GM12878 (cell line): ENCODE data around the gene BANP. TPM values are rescaled to one million over a fixed set of nuclear protein-coding genes. Genes with fewer than 3 reads are reported as not detected.

Experiments used
- ATAC-seq: fragments of 200-7000 bp; cut with Tn5 transposase; 3 replicates; pipeline ENCODE4 v1.9.1; 2020; ENCODE audit warnings: mild to moderate bottlenecking, moderate library complexity
- BruUV-seq: library from RNA; stranded (reverse); fragments of 400-500 nt; replicated peaks from 2 replicates; lab custom pipeline; 2021; lab: Mats Ljungman, UMichigan
- CTCF ChIA-PET: fragments of 300-600 bp; sonication (Branson Sonifier 250); formaldehyde crosslinking; extraction: SDS; loops from one replicate; lab custom pipeline; 2021; ENCODE audit warnings: inconsistent platforms; lab: Yijun Ruan, JAX
- POLR2A ChIA-PET: fragments of 350-600 bp; formaldehyde crosslinking; extraction: SDS; loops from one replicate; lab custom pipeline; 2021; ENCODE audit warnings: inconsistent platforms; lab: Charles Lee
- RAD21 ChIA-PET: fragments of 300-600 bp; sonication (Branson Sonifier 250); formaldehyde crosslinking; loops from one replicate; lab custom pipeline; 2023; ENCODE audit warnings: antibody characterized with exemption; ENCODE audit not compliant: unreplicated experiment; lab: Charles Lee
- SMC1A ChIA-PET: fragments of 300-600 bp; sonication (Branson Sonifier 250); formaldehyde crosslinking; loops from one replicate; lab custom pipeline; 2023; ENCODE audit not compliant: unreplicated experiment, uncharacterized antibody; lab: Charles Lee
- DNase-seq: peaks from one replicate; pipeline ENCODE4 v3.0.0-alpha.2; 2011; ENCODE audit warnings: low read depth, low spot score
- FAIRE-seq: peaks from 3 replicates; lab custom pipeline; 2011; peaks lifted over from hg19 to GRCh38; lab: Jason Lieb, UNC
- H2AFZ ChIP-seq: 2 replicates; pipeline ENCODE4 v1.6.0; 2011; ENCODE audit warnings: low read depth, low read length, control low read depth; ENCODE audit not compliant: control insufficient read depth
- H3K27ac ChIP-seq: 2 replicates; pipeline ENCODE4 v1.5.1; 2011; ENCODE audit warnings: control low read depth; ENCODE audit not compliant: control insufficient read depth, insufficient read depth
- H3K27me3 ChIP-seq, 2 experiments: replicated peaks in 1 of 2; 2 replicates each; pipeline versions ENCODE4 v1.6.0 to v1.6.1; 2011; ENCODE audit warnings: low read length in 1 of 2; ENCODE audit not compliant: control insufficient read depth in 2 of 2, insufficient read depth in 2 of 2
- H3K36me3 ChIP-seq, 2 experiments: 2 replicates each; pipeline ENCODE4 v1.5.1; 2011; ENCODE audit warnings: low read length in 1 of 2; ENCODE audit not compliant: control insufficient read depth in 2 of 2, insufficient read depth in 2 of 2
- H3K4me1 ChIP-seq: 2 replicates; pipeline ENCODE4 v1.6.1; 2011; ENCODE audit warnings: mild to moderate bottlenecking, low read length, moderate library complexity, mixed read lengths; ENCODE audit not compliant: control insufficient read depth, insufficient read depth
- H3K4me2 ChIP-seq: 2 replicates; pipeline ENCODE4 v1.6.0; 2011; ENCODE audit warnings: control low read depth; ENCODE audit not compliant: control insufficient read depth, insufficient read depth
- H3K4me3 ChIP-seq: fragments of 200-600 bp; sonication (generic); 2 replicates; pipeline ENCODE4 v1.5.1; 2016
- H3K79me2 ChIP-seq: 2 replicates; pipeline ENCODE4 v1.6.0; 2011; ENCODE audit warnings: low read length; ENCODE audit not compliant: control insufficient read depth, insufficient read depth
- H3K9ac ChIP-seq: 2 replicates; pipeline ENCODE4 v1.8.0; 2011; ENCODE audit warnings: low read length, control low read depth, mixed read lengths; ENCODE audit not compliant: control insufficient read depth, insufficient read depth
- H3K9me3 ChIP-seq: replicated peaks from 3 replicates; pipeline ENCODE4 v1.5.1; 2011; ENCODE audit warnings: mild to moderate bottlenecking, low read length; ENCODE audit not compliant: control insufficient read depth, insufficient read depth
- H4K20me1 ChIP-seq: 2 replicates; pipeline ENCODE4 v1.6.0; 2011; ENCODE audit not compliant: control insufficient read depth, insufficient read depth
- CTCF ChIP-seq, 3 experiments: IDR thresholded peaks in 2 of 3; conservative IDR thresholded peaks in 1 of 3; 2 replicates each; pipeline ENCODE4 v1.5.1; 2011; ENCODE audit warnings: low read depth in 3 of 3, low read length in 3 of 3, mild to moderate bottlenecking in 3 of 3, control low read depth in 2 of 3, moderate library complexity in 2 of 3, inconsistent platforms in 1 of 3, mixed read lengths in 1 of 3; ENCODE audit not compliant: control insufficient read depth in 2 of 3, insufficient read depth in 1 of 3; ENCODE audit errors: extremely low read depth in 1 of 3
- E2F8 ChIP-seq: fragments of 450-650 bp; IDR thresholded peaks from 2 replicates; pipeline ENCODE4 v1.6.1; 2018; ENCODE audit warnings: mild to moderate bottlenecking, low read depth, moderate library complexity; ENCODE audit not compliant: partially characterized antibody
- EZH2 ChIP-seq: IDR thresholded peaks from 2 replicates; pipeline ENCODE4 v1.6.1; 2012; ENCODE audit warnings: low read depth, mild to moderate bottlenecking, control low read depth, inconsistent platforms, low read length, borderline replicate concordance; ENCODE audit not compliant: control insufficient read depth
- IRF3 ChIP-seq: fragments of 450-650 bp; IDR thresholded peaks from 2 replicates; pipeline ENCODE4 v1.6.1; 2014; ENCODE audit warnings: mild to moderate bottlenecking
- KDM1A ChIP-seq: fragments of 200-600 bp; sonication (generic); IDR thresholded peaks from 2 replicates; pipeline ENCODE4 v1.6.1; 2016; ENCODE audit warnings: borderline replicate concordance
- LARP7 ChIP-seq: fragments of 450-650 bp; IDR thresholded peaks from 2 replicates; pipeline ENCODE4 v1.6.1; 2017; ENCODE audit warnings: mild to moderate bottlenecking
- MEF2B ChIP-seq: fragments of 450-650 bp; IDR thresholded peaks from 2 replicates; pipeline ENCODE4 v1.6.1; 2018; ENCODE audit warnings: mild to moderate bottlenecking, moderate library complexity; ENCODE audit not compliant: partially characterized antibody, poor library complexity, severe bottlenecking
- MXI1 ChIP-seq: fragments of 150-350 bp; IDR thresholded peaks from 2 replicates; pipeline ENCODE4 v1.6.1; 2011; ENCODE audit warnings: low read depth, mild to moderate bottlenecking, inconsistent platforms, low read length, improper control_type of control experiment
- NFIC ChIP-seq: IDR thresholded peaks from 2 replicates; pipeline ENCODE4 v1.6.1; 2012; ENCODE audit warnings: low read depth, mild to moderate bottlenecking, inconsistent platforms, low read length, moderate library complexity
- NR2C2 ChIP-seq: IDR thresholded peaks from 2 replicates; pipeline ENCODE4 v1.6.1; 2011; ENCODE audit warnings: borderline replicate concordance, low read depth; ENCODE audit not compliant: control insufficient read depth, insufficient read length
- NR2F1 ChIP-seq: fragments of 450-650 bp; conservative IDR thresholded peaks from 2 replicates; pipeline ENCODE4 v1.6.1; 2017; ENCODE audit warnings: mild to moderate bottlenecking
- RBBP5 ChIP-seq: fragments of 200-600 bp; sonication (generic); conservative IDR thresholded peaks from 2 replicates; pipeline ENCODE4 v1.6.1; 2016
- SMAD1 ChIP-seq: fragments of 450-650 bp; IDR thresholded peaks from 2 replicates; pipeline ENCODE4 v1.6.1; 2018; ENCODE audit warnings: mild to moderate bottlenecking, low read depth; ENCODE audit not compliant: partially characterized antibody
- SREBF2 ChIP-seq: IDR thresholded peaks from 2 replicates; pipeline ENCODE4 v1.6.1; 2012; ENCODE audit warnings: mild to moderate bottlenecking, low read length
- WGBS: methylation state at CpG from one replicate; pipeline ENCODE4 v1.1.6; 2016; ENCODE audit warnings: low lambda C conversion rate; ENCODE audit not compliant: insufficient replicate concordance, insufficient coverage; ENCODE audit errors: missing lambda C conversion rate; 5-methylcytosine and 5-hydroxymethylcytosine counted together
- in situ Hi-C: fragments of 300-500 bp; cut with MboI; formaldehyde crosslinking; loops from 9 replicates; pipeline ENCODE4 v1.14.3; 2018; ENCODE audit warnings: mixed read lengths
- intact Hi-C: fragments of 100-400 bp; cut with micrococcal nuclease; formaldehyde crosslinking; loops from one replicate; pipeline ENCODE4 v1.14.2; 2022; ENCODE audit not compliant: unreplicated experiment
- polyA plus RNA-seq, 11 experiments: library from polyadenylated mRNA; depleted of rRNA in 4 of 11; unstranded in 6 of 11; stranded (reverse) in 5 of 11; fragments of >200 nt; fragmentation: Nextera tagmentation in 4 of 11; fragmentation: Illumina TruSeq in 1 of 11; extraction: Ambion mirVana in 4 of 11; extraction: Trizol in 1 of 11; gene quantifications; 1 replicate in 1 of 11; 2 replicates in 10 of 11; pipeline versions ENCODE4 v1.2.1 to v1.2.3, GENCODE V29; 2011 to 2016; ENCODE audit warnings: inconsistent platforms in 2 of 11, missing spikeins in 2 of 11, low read depth in 1 of 11
- total RNA-seq, 4 experiments: library from RNA; depleted of rRNA in 3 of 4; stranded (reverse); fragments of >200 nt in 3 of 4; fragmentation: Illumina TruSeq in 1 of 4; extraction: Trizol in 1 of 4; gene quantifications; 2 replicates each; pipeline versions ENCODE4 v1.2.1 to v1.2.3, GENCODE V29; 2013 to 2021
- TF ChIP-seq, protein P1 (sequence below): fragments of 450-650 bp; IDR thresholded peaks from 2 replicates; pipeline ENCODE4 v1.6.1; 2016; ENCODE audit warnings: mild to moderate bottlenecking, moderate library complexity, borderline replicate concordance

The BANP gene
- total and polyA plus RNA-seq, 10 of the 15 experiments (the other 5 are each of a cell fraction or from before 2014, with no cell fraction given): 3.9 to 21.9 (median 12.2) TPM

DNA sequence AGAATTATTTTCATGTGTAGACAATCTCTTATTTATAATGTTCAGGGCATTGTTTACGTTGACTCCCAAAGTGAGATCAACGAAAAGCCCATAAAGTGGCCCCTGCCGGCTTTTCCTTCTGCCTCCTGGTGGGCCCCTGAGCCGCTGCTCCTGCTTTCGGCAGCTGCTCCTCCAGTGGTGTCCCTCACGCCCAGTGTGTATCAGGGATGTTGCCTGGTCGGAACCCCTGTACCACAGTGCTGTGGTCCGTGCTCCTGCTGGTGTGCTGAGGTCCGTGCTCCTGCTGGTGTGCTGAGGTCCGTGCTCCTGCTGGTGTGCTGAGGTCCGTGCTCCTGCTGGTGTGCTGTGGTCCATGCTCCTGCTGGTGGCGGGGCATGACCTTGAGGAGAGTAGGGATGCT, 107.6 kb downstream of the BANP start:
- H3K36me3 ChIP-seq: peaks cover 0 to 3% of the 10 kb centered on the region in 2 experiments; a peak in 2 of 4 replicates
- no peak overlapping the region for H3K4me2 ChIP-seq
- no peak overlapping the region for H3K27ac ChIP-seq
- 98% methylated on average over 12 of the region's 12 CpGs for WGBS
- H3K4me3 ChIP-seq: no peak overlapping the region
- no TSS peak for BruUV-seq
- H3K9ac ChIP-seq: no peak overlapping the region
- H3K4me1 ChIP-seq: no peaks in the 10 kb centered on the region
- intact Hi-C loops: no loop called here
- DNase-seq (no peak), FAIRE-seq (no peak), ATAC-seq (no peak)
- H2AFZ ChIP-seq: no peak overlapping the region
- RAD21 ChIA-PET: no interaction called here
- H3K27me3 ChIP-seq: no peaks in the 10 kb centered on the region
- POLR2A ChIA-PET: no interaction called here
- in situ Hi-C loops: no loop called here
- no peaks in the 10 kb centered on the region for H3K79me2 ChIP-seq
- H4K20me1 ChIP-seq: no peaks in the 10 kb centered on the region
- SMC1A ChIA-PET: no interaction called here
- no peaks in the 10 kb centered on the region for H3K9me3 ChIP-seq
- CTCF ChIA-PET: no interaction called here
- no peak for TF ChIP-seq NR2C2
- TF ChIP-seq RBBP5: no peak
- no peak for TF ChIP-seq NR2F1
- TF ChIP-seq KDM1A: no peak
- no peak for TF ChIP-seq MEF2B
- no peak for TF ChIP-seq MXI1
- TF ChIP-seq, protein P1, sequence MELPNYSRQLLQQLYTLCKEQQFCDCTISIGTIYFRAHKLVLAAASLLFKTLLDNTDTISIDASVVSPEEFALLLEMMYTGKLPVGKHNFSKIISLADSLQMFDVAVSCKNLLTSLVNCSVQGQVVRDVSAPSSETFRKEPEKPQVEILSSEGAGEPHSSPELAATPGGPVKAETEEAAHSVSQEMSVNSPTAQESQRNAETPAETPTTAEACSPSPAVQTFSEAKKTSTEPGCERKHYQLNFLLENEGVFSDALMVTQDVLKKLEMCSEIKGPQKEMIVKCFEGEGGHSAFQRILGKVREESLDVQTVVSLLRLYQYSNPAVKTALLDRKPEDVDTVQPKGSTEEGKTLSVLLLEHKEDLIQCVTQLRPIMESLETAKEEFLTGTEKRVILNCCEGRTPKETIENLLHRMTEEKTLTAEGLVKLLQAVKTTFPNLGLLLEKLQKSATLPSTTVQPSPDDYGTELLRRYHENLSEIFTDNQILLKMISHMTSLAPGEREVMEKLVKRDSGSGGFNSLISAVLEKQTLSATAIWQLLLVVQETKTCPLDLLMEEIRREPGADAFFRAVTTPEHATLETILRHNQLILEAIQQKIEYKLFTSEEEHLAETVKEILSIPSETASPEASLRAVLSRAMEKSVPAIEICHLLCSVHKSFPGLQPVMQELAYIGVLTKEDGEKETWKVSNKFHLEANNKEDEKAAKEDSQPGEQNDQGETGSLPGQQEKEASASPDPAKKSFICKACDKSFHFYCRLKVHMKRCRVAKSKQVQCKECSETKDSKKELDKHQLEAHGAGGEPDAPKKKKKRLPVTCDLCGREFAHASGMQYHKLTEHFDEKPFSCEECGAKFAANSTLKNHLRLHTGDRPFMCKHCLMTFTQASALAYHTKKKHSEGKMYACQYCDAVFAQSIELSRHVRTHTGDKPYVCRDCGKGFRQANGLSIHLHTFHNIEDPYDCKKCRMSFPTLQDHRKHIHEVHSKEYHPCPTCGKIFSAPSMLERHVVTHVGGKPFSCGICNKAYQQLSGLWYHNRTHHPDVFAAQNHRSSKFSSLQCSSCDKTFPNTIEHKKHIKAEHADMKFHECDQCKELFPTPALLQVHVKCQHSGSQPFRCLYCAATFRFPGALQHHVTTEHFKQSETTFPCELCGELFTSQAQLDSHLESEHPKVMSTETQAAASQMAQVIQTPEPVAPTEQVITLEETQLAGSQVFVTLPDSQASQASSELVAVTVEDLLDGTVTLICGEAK: no peak
- TF ChIP-seq E2F8: no peak
- no peak for TF ChIP-seq CTCF (IDR thresholded peaks at IDR 0.05 in 2 of 3, conservative IDR thresholded peaks at IDR 0.05 in 1 of 3; ENCODE audit: control insufficient read depth in 2 of 3, extremely low read depth in 1 of 3, insufficient read depth in 1 of 3, low read depth in 3 of 3, low read length in 3 of 3)
- TF ChIP-seq EZH2: no peak
- no peak for TF ChIP-seq NFIC
- TF ChIP-seq LARP7: no peak
- no peak for TF ChIP-seq IRF3
- no peak for TF ChIP-seq SMAD1
- no peak for TF ChIP-seq SREBF2
